Measurements from ENCODE around the gene CACNG4.

Gene CACNG4

GRCh38 chr17:66947311-66947710 is 17.2 kb upstream of the CACNG4 start:
- H3K4me3 ChIP-seq (ENCODE audit: low read depth, low read length), result no peak overlapping the region
- in situ Hi-C loops (cut with HindIII; ENCODE audit: low sequenced_read_pairs), result no loop called here
- no peak for TF ChIP-seq CTCF (IDR thresholded peaks at IDR 0.05; ENCODE audit: low read depth, low read length)
- no peak for DNase-seq (ENCODE audit: low read depth, low spot score)

GRCh38 chr17:66948061-66948750 is 16.3 kb upstream of the CACNG4 start:
- H3K4me3 ChIP-seq (ENCODE audit: low read depth, low read length), result no peak overlapping the region
- in situ Hi-C loops (cut with HindIII; ENCODE audit: low sequenced_read_pairs), result no loop called here
- TF ChIP-seq CTCF (IDR thresholded peaks at IDR 0.05; ENCODE audit: low read depth, low read length), result no peak
- DNase-seq (ENCODE audit: low read depth, low spot score), result no peak

GRCh38 chr17:66949501-66949900 is 15.0 kb upstream of the CACNG4 start:
- DNase-seq (ENCODE audit: low read depth, low spot score), result no peak
- TF ChIP-seq CTCF (IDR thresholded peaks at IDR 0.05; ENCODE audit: low read depth, low read length), result no peak
- H3K4me3 ChIP-seq (ENCODE audit: low read depth, low read length), result no peak overlapping the region
- in situ Hi-C loops (cut with HindIII; ENCODE audit: low sequenced_read_pairs), result no loop called here

GRCh38 chr17:66950325-66950724 is 14.2 kb upstream of the CACNG4 start:
- no peak overlapping the region for H3K4me3 ChIP-seq (ENCODE audit: low read depth, low read length)
- DNase-seq (ENCODE audit: low read depth, low spot score), result no peak
- in situ Hi-C loops (cut with HindIII; ENCODE audit: low sequenced_read_pairs), result no loop called here
- TF ChIP-seq CTCF (IDR thresholded peaks at IDR 0.05; ENCODE audit: low read depth, low read length), result no peak

GRCh38 chr17:66950886-66951604 is 13.5 kb upstream of the CACNG4 start:
- no peak for TF ChIP-seq CTCF (IDR thresholded peaks at IDR 0.05; ENCODE audit: low read depth, low read length)
- no peak for DNase-seq (ENCODE audit: low read depth, low spot score)
- no peak overlapping the region for H3K4me3 ChIP-seq (ENCODE audit: low read depth, low read length)
- in situ Hi-C loops (cut with HindIII; ENCODE audit: low sequenced_read_pairs), result no loop called here

- H3K4me3 ChIP-seq (ENCODE audit: low read depth, low read length), result no peak overlapping the region
- in situ Hi-C loops (cut with HindIII; ENCODE audit: low sequenced_read_pairs), result no loop called here
- TF ChIP-seq CTCF (IDR thresholded peaks at IDR 0.05; ENCODE audit: low read depth, low read length), result no peak
- no peak for DNase-seq (ENCODE audit: low read depth, low spot score)
Observed at GRCh38 chr17:66951605-66951953, 12.9 kb upstream of the CACNG4 start.

All from astrocyte of the spinal cord (primary cell).